HL-60 (cell line): Measurements from ENCODE around the gene RPS6KC1.

Experiments used
- DNase-seq, 2 experiments: peaks; one replicate each; pipeline ENCODE4 v3.0.0-alpha.2; 2010 to 2020; ENCODE audit warnings: low read depth in 1 of 2, low spot score in 1 of 2
- H3K27ac ChIP-seq: fragments of 250-450 bp; sonication (Bioruptor Pico); replicated peaks from 2 replicates; pipeline ENCODE4 v1.5.1; 2020; ENCODE audit warnings: mild to moderate bottlenecking, moderate library complexity
- H3K27me3 ChIP-seq: fragments of 250-450 bp; sonication (Bioruptor Pico); 2 replicates; pipeline ENCODE4 v1.5.1; 2021; ENCODE audit warnings: mild to moderate bottlenecking, moderate library complexity; ENCODE audit not compliant: insufficient read depth, poor library complexity, severe bottlenecking
- H3K4me3 ChIP-seq: replicated peaks from 2 replicates; pipeline ENCODE4 v1.5.1; 2011; ENCODE audit warnings: mild to moderate bottlenecking, control low read depth, low read length; ENCODE audit not compliant: insufficient read depth
- GABPA ChIP-seq: IDR thresholded peaks from 2 replicates; pipeline ENCODE4 v1.6.1; 2012; ENCODE audit warnings: low read depth
- POLR2AphosphoS5 ChIP-seq: IDR thresholded peaks from 2 replicates; pipeline ENCODE4 v1.6.1; 2012; ENCODE audit warnings: low read depth
- SPI1 ChIP-seq: IDR thresholded peaks from 2 replicates; pipeline ENCODE4 v1.6.1; 2012; ENCODE audit warnings: low read depth, mild to moderate bottlenecking, borderline replicate concordance
- TF ChIP-seq, protein P1 (sequence below): IDR thresholded peaks from one replicate; pipeline ENCODE4 v1.5.1; 2011; ENCODE audit warnings: low read length, control low read depth, inconsistent platforms; ENCODE audit not compliant: insufficient read depth
- TF ChIP-seq, protein P2 (sequence below): IDR thresholded peaks from 2 replicates; pipeline ENCODE4 v1.6.1; 2012; ENCODE audit warnings: low read depth; ENCODE audit not compliant: insufficient replicate concordance

The RPS6KC1 gene

GRCh38 chr1:213273546-213273945, 222.5 kb downstream of the RPS6KC1 start:
- H3K27ac ChIP-seq = no peak overlapping the region
- no peak for DNase-seq
- TF ChIP-seq, protein P1, sequence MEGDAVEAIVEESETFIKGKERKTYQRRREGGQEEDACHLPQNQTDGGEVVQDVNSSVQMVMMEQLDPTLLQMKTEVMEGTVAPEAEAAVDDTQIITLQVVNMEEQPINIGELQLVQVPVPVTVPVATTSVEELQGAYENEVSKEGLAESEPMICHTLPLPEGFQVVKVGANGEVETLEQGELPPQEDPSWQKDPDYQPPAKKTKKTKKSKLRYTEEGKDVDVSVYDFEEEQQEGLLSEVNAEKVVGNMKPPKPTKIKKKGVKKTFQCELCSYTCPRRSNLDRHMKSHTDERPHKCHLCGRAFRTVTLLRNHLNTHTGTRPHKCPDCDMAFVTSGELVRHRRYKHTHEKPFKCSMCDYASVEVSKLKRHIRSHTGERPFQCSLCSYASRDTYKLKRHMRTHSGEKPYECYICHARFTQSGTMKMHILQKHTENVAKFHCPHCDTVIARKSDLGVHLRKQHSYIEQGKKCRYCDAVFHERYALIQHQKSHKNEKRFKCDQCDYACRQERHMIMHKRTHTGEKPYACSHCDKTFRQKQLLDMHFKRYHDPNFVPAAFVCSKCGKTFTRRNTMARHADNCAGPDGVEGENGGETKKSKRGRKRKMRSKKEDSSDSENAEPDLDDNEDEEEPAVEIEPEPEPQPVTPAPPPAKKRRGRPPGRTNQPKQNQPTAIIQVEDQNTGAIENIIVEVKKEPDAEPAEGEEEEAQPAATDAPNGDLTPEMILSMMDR = no peak
- TF ChIP-seq GABPA = no peak
- TF ChIP-seq, protein P2, sequence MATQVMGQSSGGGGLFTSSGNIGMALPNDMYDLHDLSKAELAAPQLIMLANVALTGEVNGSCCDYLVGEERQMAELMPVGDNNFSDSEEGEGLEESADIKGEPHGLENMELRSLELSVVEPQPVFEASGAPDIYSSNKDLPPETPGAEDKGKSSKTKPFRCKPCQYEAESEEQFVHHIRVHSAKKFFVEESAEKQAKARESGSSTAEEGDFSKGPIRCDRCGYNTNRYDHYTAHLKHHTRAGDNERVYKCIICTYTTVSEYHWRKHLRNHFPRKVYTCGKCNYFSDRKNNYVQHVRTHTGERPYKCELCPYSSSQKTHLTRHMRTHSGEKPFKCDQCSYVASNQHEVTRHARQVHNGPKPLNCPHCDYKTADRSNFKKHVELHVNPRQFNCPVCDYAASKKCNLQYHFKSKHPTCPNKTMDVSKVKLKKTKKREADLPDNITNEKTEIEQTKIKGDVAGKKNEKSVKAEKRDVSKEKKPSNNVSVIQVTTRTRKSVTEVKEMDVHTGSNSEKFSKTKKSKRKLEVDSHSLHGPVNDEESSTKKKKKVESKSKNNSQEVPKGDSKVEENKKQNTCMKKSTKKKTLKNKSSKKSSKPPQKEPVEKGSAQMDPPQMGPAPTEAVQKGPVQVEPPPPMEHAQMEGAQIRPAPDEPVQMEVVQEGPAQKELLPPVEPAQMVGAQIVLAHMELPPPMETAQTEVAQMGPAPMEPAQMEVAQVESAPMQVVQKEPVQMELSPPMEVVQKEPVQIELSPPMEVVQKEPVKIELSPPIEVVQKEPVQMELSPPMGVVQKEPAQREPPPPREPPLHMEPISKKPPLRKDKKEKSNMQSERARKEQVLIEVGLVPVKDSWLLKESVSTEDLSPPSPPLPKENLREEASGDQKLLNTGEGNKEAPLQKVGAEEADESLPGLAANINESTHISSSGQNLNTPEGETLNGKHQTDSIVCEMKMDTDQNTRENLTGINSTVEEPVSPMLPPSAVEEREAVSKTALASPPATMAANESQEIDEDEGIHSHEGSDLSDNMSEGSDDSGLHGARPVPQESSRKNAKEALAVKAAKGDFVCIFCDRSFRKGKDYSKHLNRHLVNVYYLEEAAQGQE = no peak
- no peak for TF ChIP-seq SPI1
- TF ChIP-seq POLR2AphosphoS5 = no peak
- no peak overlapping the region for H3K4me3 ChIP-seq
- H3K27me3 ChIP-seq = no peaks in the 10 kb centered on the region

DNA sequence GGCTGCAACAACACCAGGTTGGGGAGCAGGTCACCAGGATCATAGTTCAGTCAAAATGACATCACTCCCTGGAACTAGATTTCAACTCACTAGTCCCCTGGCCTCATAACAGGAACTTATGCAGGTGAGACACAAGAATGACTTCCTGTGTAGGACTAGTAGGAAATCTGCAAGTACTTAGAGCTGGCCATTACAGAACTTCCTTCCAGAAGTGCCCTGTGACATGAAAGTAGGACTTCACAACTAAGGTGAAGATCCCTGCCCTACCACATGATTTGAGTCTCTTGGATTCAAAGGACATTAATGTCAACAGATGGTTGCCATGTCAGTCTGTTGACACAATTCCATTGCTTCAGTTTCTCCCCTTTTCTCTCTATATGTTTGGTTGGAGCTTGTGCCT, 223.1 kb downstream of the RPS6KC1 start:
- DNase-seq = peak in 1 of 2 experiments; percentile 33
- Histone ChIP-seq H3K4me3 (no peak overlapping the region), H3K27ac (no peak overlapping the region), H3K27me3 (no peaks in the 10 kb centered on the region)
- TF ChIP-seq, protein P2 = no peak
- TF ChIP-seq GABPA (0 out of 2 replicates have a peak, but pooled peaks have one; percentile 32), SPI1 (no peak; the same call in 1 of the 2 replicates)

GRCh38 chr1:213275293-213275692, 224.3 kb downstream of the RPS6KC1 start:
- no peak overlapping the region for H3K27ac ChIP-seq
- no peaks in the 10 kb centered on the region for H3K27me3 ChIP-seq
- TF ChIP-seq POLR2AphosphoS5 = no peak

DNA sequence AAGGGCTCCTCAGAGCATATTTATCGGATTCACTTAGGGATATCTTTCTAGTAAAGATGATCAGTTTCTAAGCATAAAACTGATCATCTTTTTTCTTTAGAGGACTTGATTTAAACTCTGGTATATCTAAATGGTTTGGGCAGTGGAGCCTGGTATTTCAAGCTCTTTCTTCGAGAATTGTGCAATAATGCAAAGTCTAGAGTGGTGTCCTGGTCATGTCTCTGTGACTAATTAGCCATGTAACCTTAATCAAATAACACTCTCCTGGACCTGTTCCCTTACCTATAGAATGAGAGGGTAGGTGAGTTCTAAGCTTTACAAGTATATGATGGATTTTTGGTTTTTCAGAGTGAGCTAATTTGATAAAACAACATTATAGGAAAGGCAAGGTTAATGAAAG, 225.2 kb downstream of the RPS6KC1 start:
- Histone ChIP-seq H3K27me3 (no peaks in the 10 kb centered on the region), H3K4me3 (no peak overlapping the region), H3K27ac (no peak overlapping the region)
- TF ChIP-seq, protein P1 = no peak
- TF ChIP-seq GABPA (no peak), POLR2AphosphoS5 (no peak), SPI1 (no peak)
- TF ChIP-seq, protein P2 = no peak
- DNase-seq = no peak

More at GRCh38 chr1:213275293-213275692, 224.3 kb downstream of the RPS6KC1 start:
- no peak overlapping the region for H3K4me3 ChIP-seq
- no peak for DNase-seq
